Measurements from ENCODE around the gene SCEL.

SCEL gene

DNA sequence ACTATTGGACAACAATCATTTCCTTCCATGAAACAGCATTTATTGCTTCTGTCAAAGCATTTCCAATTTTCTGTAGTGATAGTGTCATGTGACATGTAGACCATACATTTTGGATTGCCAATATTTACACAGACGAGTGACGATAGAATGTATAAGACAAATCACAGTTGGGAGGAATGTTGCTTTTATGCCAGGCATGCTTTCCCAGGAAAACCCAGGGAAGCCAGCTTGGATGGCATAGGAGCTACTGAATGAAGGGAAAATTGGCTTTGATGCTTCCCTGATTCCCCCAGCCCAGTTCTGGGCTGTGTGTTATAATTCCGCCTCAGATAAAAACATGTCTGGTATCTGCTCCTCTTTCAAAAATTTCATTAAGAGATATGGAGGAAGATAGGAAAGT is 22.5 kb downstream of the SCEL start:
- peaks cover 5 to 15% of the 10 kb centered on the region in 2 experiments for H3K4me1 ChIP-seq (ENCODE audit: control insufficient read depth in 1 of 2, insufficient read depth in 1 of 2, low read depth in 1 of 2, low read length in 1 of 2)
- H3K27me3 ChIP-seq: no peaks in the 10 kb centered on the region
- no peak overlapping the region for H3K27ac ChIP-seq
- TF ChIP-seq, protein P1, sequence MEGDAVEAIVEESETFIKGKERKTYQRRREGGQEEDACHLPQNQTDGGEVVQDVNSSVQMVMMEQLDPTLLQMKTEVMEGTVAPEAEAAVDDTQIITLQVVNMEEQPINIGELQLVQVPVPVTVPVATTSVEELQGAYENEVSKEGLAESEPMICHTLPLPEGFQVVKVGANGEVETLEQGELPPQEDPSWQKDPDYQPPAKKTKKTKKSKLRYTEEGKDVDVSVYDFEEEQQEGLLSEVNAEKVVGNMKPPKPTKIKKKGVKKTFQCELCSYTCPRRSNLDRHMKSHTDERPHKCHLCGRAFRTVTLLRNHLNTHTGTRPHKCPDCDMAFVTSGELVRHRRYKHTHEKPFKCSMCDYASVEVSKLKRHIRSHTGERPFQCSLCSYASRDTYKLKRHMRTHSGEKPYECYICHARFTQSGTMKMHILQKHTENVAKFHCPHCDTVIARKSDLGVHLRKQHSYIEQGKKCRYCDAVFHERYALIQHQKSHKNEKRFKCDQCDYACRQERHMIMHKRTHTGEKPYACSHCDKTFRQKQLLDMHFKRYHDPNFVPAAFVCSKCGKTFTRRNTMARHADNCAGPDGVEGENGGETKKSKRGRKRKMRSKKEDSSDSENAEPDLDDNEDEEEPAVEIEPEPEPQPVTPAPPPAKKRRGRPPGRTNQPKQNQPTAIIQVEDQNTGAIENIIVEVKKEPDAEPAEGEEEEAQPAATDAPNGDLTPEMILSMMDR (IDR thresholded peaks at IDR 0.05): no peak
- no peak overlapping the region for H3K4me3 ChIP-seq (ENCODE audit: low read depth in 1 of 2, low read length in 1 of 2)
- no peaks in the 10 kb centered on the region for H3K9me3 ChIP-seq
- no peaks in the 10 kb centered on the region for H3K36me3 ChIP-seq

DNA sequence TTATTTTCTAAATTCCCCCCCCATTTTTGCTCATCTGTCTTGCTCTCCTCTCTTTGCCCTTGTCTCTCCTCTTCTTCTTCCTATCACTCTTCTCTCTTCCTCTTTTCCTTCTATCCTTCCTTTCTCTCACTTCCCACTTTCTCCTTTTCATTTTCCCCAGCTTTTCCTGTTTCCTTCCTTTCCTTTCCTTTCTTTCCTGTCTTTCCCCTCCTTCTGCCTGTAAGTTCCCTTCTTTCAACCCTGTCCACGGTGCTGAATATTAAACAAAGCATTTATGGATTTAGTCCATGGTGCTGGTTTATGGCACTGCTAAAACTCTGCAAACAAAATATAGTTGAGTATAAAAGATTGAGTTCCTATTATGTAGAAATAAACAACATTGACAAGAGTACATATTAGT is 27.6 kb downstream of the SCEL start:
- Histone ChIP-seq H3K4me1 (ENCODE audit: control insufficient read depth in 1 of 2, insufficient read depth in 1 of 2, low read depth in 1 of 2, low read length in 1 of 2) (peaks cover 5 to 13% of the 10 kb centered on the region in 2 experiments), H3K27ac (no peak overlapping the region), H3K4me3 (ENCODE audit: low read depth in 1 of 2, low read length in 1 of 2) (no peak overlapping the region), H3K36me3 (no peaks in the 10 kb centered on the region), H3K27me3 (no peaks in the 10 kb centered on the region), H3K9me3 (no peaks in the 10 kb centered on the region)
- TF ChIP-seq, protein P1 (IDR thresholded peaks at IDR 0.05): no peak

DNA sequence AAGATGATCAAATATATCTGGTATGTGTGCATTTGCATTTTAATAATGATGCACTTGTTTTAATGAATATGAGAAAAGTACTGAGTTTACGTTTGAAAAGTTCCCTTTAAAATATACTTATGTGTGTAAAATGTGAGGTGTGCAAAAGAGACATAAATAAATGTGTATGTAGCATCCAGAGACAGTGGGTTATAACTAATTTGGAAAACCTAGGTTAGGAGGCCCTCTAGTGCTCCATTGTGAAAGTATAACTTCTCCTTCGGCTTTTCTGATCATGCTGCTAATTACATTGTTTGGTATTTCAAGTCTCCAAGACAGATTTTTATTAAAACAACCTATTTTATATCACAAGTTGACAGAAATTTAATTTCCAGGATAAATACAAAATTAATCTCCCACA is 30.1 kb downstream of the SCEL start:
- no peaks in the 10 kb centered on the region for H3K9me3 ChIP-seq
- TF ChIP-seq, protein P1 (IDR thresholded peaks at IDR 0.05): no peak

DNA sequence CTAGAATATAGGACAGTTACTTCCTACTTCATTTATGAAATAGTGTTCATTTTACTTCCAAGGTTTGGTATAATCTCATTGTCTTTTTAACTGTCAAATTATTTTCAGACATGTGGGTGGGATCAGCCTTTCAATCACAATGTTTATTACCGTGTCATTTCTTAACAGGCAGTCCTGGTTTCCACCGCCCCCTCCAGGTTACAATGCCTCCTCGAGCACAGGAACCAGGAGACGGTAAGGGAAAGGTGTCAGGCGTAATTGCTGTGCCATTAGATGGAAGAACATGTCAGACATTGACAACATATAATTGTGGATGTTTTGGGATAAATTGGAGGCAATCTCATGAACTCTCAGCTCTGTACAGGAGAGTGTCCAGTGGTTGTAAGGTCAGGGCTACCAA is 36.5 kb downstream of the SCEL start:
- no peaks in the 10 kb centered on the region for H3K4me1 ChIP-seq (ENCODE audit: control insufficient read depth in 1 of 2, insufficient read depth in 1 of 2, low read depth in 1 of 2, low read length in 1 of 2)
- TF ChIP-seq, protein P1 (IDR thresholded peaks at IDR 0.05): no peak
- no peaks in the 10 kb centered on the region for H3K36me3 ChIP-seq
- no peaks in the 10 kb centered on the region for H3K9me3 ChIP-seq
- H3K27me3 ChIP-seq: peaks cover 12% of the 10 kb centered on the region
- H3K27ac ChIP-seq: no peak overlapping the region
- H3K4me3 ChIP-seq (ENCODE audit: low read depth in 1 of 2, low read length in 1 of 2): no peak overlapping the region

More for the DNA sequence above, 30.1 kb downstream of the SCEL start:
- Histone ChIP-seq H3K4me1 (ENCODE audit: control insufficient read depth in 1 of 2, insufficient read depth in 1 of 2, low read depth in 1 of 2, low read length in 1 of 2) (no peaks in the 10 kb centered on the region), H3K36me3 (no peaks in the 10 kb centered on the region), H3K27me3 (no peaks in the 10 kb centered on the region), H3K27ac (no peak overlapping the region), H3K4me3 (ENCODE audit: low read depth in 1 of 2, low read length in 1 of 2) (no peak overlapping the region)

DNA sequence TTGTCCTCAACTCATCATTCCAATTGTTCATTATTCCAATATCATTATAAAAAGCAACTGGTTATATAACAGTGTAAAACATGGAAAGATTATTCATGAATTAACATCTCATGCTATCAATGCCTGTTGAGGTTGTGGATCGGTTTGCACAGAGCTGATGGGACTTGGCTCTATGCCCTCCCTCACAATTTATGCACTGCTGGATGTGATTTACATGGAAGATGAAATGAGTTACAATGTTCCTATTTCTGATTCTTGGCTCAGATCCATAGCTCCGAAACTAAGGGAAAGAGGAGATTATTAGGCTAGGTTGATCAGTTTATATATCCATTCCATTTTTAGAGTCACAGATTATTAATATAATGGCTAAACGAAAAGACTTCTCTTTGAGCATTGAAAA is 38.6 kb downstream of the SCEL start:
- Histone ChIP-seq H3K27me3 (peaks cover 12% of the 10 kb centered on the region), H3K9me3 (no peaks in the 10 kb centered on the region), H3K4me1 (ENCODE audit: control insufficient read depth in 1 of 2, insufficient read depth in 1 of 2, low read depth in 1 of 2, low read length in 1 of 2) (no peaks in the 10 kb centered on the region), H3K27ac (no peak overlapping the region), H3K4me3 (ENCODE audit: low read depth in 1 of 2, low read length in 1 of 2) (no peak overlapping the region), H3K36me3 (no peaks in the 10 kb centered on the region)
- TF ChIP-seq, protein P1 (IDR thresholded peaks at IDR 0.05): no peak

DNA sequence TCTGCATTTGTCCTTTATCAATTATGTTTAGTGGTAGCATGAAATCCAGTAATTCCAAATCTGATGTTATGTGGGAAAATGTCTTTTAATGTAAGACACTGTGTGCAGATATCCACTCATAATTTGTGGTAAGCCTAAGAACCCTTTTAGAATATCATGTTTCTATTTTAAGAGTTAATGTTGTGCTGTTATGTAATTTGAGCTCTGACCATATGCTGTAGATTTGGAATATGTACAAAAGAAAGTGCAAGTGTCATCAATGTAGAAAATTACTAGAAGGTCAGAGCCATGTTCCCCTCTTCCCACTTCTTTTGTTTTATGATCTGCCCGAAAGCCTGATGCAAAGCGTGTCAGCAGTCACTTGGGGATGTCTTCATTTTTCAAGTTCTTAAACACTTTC is 44.5 kb downstream of the SCEL start:
- H3K27ac ChIP-seq: no peak overlapping the region
- H3K9me3 ChIP-seq: no peaks in the 10 kb centered on the region
- TF ChIP-seq, protein P1 (IDR thresholded peaks at IDR 0.05): no peak
- no peaks in the 10 kb centered on the region for H3K4me1 ChIP-seq (ENCODE audit: control insufficient read depth in 1 of 2, insufficient read depth in 1 of 2, low read depth in 1 of 2, low read length in 1 of 2)
- H3K4me3 ChIP-seq (ENCODE audit: low read depth in 1 of 2, low read length in 1 of 2): no peak overlapping the region
- H3K27me3 ChIP-seq: peaks cover 10% of the 10 kb centered on the region
- H3K36me3 ChIP-seq: no peaks in the 10 kb centered on the region
